Mucosa of descending colon (tissue), 3 donors: ENCODE results near the gene FLT4. TPM values are rescaled to one million over a fixed set of nuclear protein-coding genes. Genes with fewer than 3 reads are reported as not detected.

ENCODE experiments used
- ATAC-seq: fragments of 200-7000 bp; cut with Tn5 transposase; one replicate; pipeline ENCODE4 v1.9.1; 2020; ENCODE audit warnings: mild to moderate bottlenecking, moderate library complexity
- DNase-seq, 3 donors: peaks; one replicate each; pipeline ENCODE4 v3.0.0-alpha.2; 2020
- H3K36me3 ChIP-seq: fragments of 200-600 bp; one replicate; pipeline ENCODE4 v1.8.0; 2021; ENCODE audit warnings: low read depth, mild to moderate bottlenecking
- H3K4me1 ChIP-seq: fragments of 200-600 bp; one replicate; pipeline ENCODE4 v1.8.0; 2021; ENCODE audit warnings: low read depth, mild to moderate bottlenecking
- H3K4me3 ChIP-seq: fragments of 200-600 bp; one replicate; pipeline ENCODE4 v1.8.0; 2021; ENCODE audit warnings: mild to moderate bottlenecking
- H3K9me3 ChIP-seq: fragments of 200-600 bp; one replicate; pipeline ENCODE4 v1.8.0; 2021; ENCODE audit warnings: mild to moderate bottlenecking
- CTCF ChIP-seq: fragments of 200-600 bp; IDR thresholded peaks from one replicate; pipeline ENCODE4 v1.8.0; 2022; ENCODE audit warnings: antibody characterized with exemption, mild to moderate bottlenecking
- intact Hi-C, 2 donors: fragments of 100-400 bp; cut with DNase I in 1 of 2; cut with micrococcal nuclease in 1 of 2; formaldehyde crosslinking; loops; one replicate each; pipeline versions ENCODE4 v1.11.0 to v1.11.1; 2022; cut with DNase I, micrococcal nuclease
- total RNA-seq, 3 donors: library from RNA; stranded (reverse); fragmentation: NEBNext Ultra II Directional in 2 of 3; extraction: Animal tissue kit (Norgen Biotek cat#: 25700) in 2 of 3; gene quantifications; one replicate each; pipeline versions ENCODE4 v1.2.1 to v1.2.4, GENCODE V29; 2021 to 2023
- donor health status: DM: no; HTN: no; CAD: no; lungs with moderate emphysema.
- donor health status: DM: no; HTN: no; CAD: no.
- donor health status: DM: no; HTN: yes; CAD: no.

FLT4 gene
- total RNA-seq, 3 donors from 2014 or later = 2.8 to 9.7 (median 6.0) TPM

GRCh38 chr5:180637962-180638680, 11.3 kb downstream of the FLT4 start:
- ATAC-seq = no peak
- Histone ChIP-seq H3K4me1 (no peaks in the 10 kb centered on the region), H3K36me3 (no peaks in the 10 kb centered on the region), H3K9me3 (no peaks in the 10 kb centered on the region), H3K4me3 (no peak overlapping the region)
- TF ChIP-seq CTCF = no peak
- intact Hi-C loops = no loop called here
- DNase-seq = peak in 2 of 3 donors; percentile 9 to 37

DNA sequence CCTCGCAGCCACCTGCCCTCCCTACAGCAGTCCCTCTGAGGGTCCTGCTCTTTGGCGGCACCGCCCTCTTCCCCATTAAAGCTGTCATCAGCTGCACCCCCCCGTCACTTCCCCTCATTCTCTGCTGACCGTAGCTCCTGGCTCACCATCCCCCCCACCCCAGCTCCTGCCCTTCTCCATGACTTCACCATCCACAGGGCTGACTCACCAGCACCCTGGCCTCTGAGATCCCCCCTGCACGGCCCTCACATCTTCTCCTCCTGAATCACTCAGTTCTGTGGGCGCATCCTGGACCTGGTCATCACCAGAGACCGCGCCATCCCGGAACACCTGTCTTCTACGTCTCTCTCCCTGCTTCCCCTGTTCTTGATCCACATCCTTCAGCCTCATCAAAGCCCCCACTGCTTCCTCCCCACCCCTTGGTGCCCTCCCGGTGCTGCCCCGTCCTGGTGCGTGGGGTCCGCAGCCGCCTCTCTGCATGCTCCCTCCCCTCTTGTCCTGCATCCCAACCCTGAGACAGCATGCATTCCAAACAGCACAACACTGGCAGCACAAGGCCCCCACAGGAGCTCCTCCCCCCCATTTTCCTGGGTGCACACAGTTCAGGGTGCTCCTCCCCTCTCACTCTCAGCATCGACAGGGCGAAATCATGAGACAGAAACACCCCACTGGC, 12.9 kb downstream of the FLT4 start:
- no peak for TF ChIP-seq CTCF
- Histone ChIP-seq H3K4me3 (no peak overlapping the region), H3K9me3 (no peaks in the 10 kb centered on the region), H3K4me1 (no peaks in the 10 kb centered on the region), H3K36me3 (no peaks in the 10 kb centered on the region)
- no peak for ATAC-seq
- intact Hi-C loops = no loop called here
- DNase-seq = peak in 2 of 3 donors; percentile 11 to 19

DNA sequence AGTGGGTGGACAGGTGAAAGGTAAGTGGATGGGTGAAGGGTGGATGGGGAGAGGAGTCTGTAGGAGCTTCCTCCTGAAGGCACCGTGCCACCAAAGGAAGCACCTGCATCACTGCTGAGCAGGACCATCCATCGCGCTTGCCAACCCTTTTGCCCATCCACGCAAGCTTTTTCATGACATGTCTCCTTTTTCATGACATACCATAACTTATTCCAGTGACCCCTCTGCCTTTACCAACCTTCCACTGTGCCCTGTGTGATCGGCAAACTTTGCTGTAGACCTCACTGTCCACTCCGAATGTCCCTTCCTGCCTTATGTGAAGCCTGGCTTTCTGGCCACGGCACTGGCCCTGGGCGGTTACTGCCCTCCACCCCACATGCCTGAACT, 13.4 kb downstream of the FLT4 start:
- TF ChIP-seq CTCF = no peak
- Histone ChIP-seq H3K9me3 (no peaks in the 10 kb centered on the region), H3K36me3 (no peaks in the 10 kb centered on the region), H3K4me1 (no peaks in the 10 kb centered on the region), H3K4me3 (no peak overlapping the region)
- ATAC-seq = no peak
- peak in 1 of 3 donors; percentile 13 for DNase-seq
- intact Hi-C loops = no loop called here

GRCh38 chr5:180633283-180634177, 15.9 kb downstream of the FLT4 start:
- peak in 2 of 3 donors; percentile 8 to 22 for DNase-seq

More at GRCh38 chr5:180633283-180634177, 15.9 kb downstream of the FLT4 start:
- intact Hi-C loops = no loop called here
- no peak overlapping the region for H3K4me3 ChIP-seq
- H3K36me3 ChIP-seq = no peaks in the 10 kb centered on the region
- ATAC-seq = no peak
- H3K4me1 ChIP-seq = no peaks in the 10 kb centered on the region
- no peak for TF ChIP-seq CTCF
- no peaks in the 10 kb centered on the region for H3K9me3 ChIP-seq
